ENCODE data around the gene VARS2. TPM values are rescaled to one million over a fixed set of nuclear protein-coding genes. Genes with fewer than 3 reads are reported as not detected.
A peak's percentile ranks its signal among the peaks of the same experiment; 100 is the strongest.
"Not testable (repeated sequence)": the region's sequence is repeated elsewhere in the genome, so short reads cannot be mapped to it uniquely, and the experiment has no call there.

Gene VARS2
- total RNA-seq: 10 to 100 TPM; 23.0 to 56.6 (median 29.5) TPM

DNA sequence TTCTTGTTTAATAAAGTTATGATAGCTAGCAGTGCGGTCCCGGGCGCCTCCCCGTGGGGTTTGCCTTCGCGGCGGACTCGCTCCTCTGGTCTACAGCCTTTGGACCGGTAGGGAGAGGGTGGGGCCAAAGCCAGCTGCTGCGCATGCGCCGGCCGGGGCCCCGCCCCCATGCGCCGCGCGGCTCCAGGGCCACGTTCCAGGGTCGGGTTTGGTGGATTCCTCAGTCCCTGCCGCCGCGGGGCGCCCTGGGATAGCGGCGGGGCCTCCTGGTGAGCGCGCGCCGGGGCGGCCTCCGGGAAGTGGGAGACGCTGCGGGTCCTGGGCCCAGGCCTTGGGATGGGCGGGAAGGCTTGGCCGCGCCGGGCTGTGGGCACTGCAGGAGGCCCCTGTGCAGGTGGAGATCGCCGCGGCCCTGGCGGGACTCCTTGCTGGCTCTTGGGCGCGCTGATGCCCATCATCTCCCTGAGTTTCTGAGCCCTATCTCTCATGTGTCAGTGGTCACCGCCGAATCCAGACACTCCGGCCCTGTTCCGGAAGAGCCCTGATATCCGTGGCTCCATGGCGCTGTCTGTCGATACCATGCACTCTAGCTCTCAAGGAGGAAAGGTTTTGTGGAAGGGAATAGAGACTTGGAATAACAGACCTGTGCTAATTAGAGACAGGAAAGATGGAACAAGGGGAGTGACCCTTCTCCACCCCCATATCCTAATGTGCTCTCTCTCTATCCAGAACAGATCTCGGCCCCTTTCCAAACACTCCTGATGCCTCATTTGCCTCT is at the start of gene VARS2:
Gene VARS2 (plus strand): TSS at position 163 of the 778 bp plus-strand sequence. CDS start 599 bp downstream, at position 762.
- DNase-seq: peak; percentile 94 to 99
- 2 to 10% methylated on average over 9 to 26 of the region's 52 CpGs for WGBS, 2 donors
- H3K4me3 ChIP-seq: peak within 1 kb of the TSS; percentile 51 to 79 (median 60)
- no peaks in the 10 kb centered on the region for H3K9me3 ChIP-seq
- peaks cover 22 to 44% (median 29%) of the 10 kb centered on the region in 4 donors for H3K4me1 ChIP-seq
- peaks cover 11 to 54% (median 26%) of the 10 kb centered on the region in 4 donors for H3K36me3 ChIP-seq
- peak within 1 kb of the TSS; percentile 86 to 94 (median 90) for H3K27ac ChIP-seq
- peak; percentile 95 to 97 for ATAC-seq (ENCODE audit: low FRiP score in 2 of 2)
- TF ChIP-seq, protein P1, sequence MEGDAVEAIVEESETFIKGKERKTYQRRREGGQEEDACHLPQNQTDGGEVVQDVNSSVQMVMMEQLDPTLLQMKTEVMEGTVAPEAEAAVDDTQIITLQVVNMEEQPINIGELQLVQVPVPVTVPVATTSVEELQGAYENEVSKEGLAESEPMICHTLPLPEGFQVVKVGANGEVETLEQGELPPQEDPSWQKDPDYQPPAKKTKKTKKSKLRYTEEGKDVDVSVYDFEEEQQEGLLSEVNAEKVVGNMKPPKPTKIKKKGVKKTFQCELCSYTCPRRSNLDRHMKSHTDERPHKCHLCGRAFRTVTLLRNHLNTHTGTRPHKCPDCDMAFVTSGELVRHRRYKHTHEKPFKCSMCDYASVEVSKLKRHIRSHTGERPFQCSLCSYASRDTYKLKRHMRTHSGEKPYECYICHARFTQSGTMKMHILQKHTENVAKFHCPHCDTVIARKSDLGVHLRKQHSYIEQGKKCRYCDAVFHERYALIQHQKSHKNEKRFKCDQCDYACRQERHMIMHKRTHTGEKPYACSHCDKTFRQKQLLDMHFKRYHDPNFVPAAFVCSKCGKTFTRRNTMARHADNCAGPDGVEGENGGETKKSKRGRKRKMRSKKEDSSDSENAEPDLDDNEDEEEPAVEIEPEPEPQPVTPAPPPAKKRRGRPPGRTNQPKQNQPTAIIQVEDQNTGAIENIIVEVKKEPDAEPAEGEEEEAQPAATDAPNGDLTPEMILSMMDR (IDR thresholded peaks at IDR 0.05): peak; percentile 22 to 83 (median 66)
- peak in 3 of 4 donors; percentile 75 to 95 (median 78) for TF ChIP-seq POLR2A (IDR thresholded peaks at IDR 0.05)
- peak in 1 of 4 donors; percentile 62 for TF ChIP-seq EP300 (IDR thresholded peaks at IDR 0.05)
- TF ChIP-seq POLR2AphosphoS5 (IDR thresholded peaks at IDR 0.05): peak; percentile 71 to 83
- H3K27me3 ChIP-seq: no peaks in the 10 kb centered on the region

GRCh38 chr6:30864325-30864724 is 49.7 kb upstream of the VARS2 start:
- TF ChIP-seq, protein P1 (IDR thresholded peaks at IDR 0.05): no peak
- TF ChIP-seq POLR2AphosphoS5 (IDR thresholded peaks at IDR 0.05) (no peak), EP300 (IDR thresholded peaks at IDR 0.05) (no peak), POLR2A (IDR thresholded peaks at IDR 0.05) (no peak)
- no peak overlapping the region for H3K4me3 ChIP-seq
- H3K27me3 ChIP-seq: no peaks in the 10 kb centered on the region
- no peak overlapping the region for H3K27ac ChIP-seq
- H3K9me3 ChIP-seq: peaks cover 0 to 6% (median 4%) of the 10 kb centered on the region in 4 donors
- no peaks in the 10 kb centered on the region for H3K36me3 ChIP-seq
- DNase-seq: no peak
- no peak for ATAC-seq (ENCODE audit: low FRiP score in 2 of 2)
- WGBS, 2 donors: 96 to 100% methylated on average over 4 of the region's 4 CpGs
- no peaks in the 10 kb centered on the region for H3K4me1 ChIP-seq

DNA sequence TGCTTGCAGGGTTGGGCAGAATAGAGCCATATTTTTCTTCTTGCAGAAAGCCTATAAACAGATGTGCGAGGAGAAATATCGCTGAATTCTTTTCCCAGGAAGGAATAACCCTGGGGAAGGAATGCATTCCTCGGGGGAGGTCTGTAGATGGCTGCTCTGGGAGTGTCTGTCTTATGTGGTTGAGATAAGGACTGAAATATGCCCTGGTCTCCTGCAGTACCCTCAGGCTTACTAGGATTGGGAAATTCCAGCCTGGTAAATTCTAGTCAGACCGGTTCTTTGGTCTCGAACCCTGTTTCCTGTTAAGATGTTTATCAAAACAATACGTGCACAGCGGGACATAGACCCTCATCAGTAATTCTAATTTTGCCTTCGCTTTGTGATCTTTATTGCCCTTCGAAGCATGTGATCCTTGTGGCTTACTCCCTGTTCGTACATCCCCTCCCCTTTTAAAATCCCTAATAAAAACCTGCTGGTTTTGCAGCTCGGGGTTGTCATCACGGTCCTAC is 44.7 kb upstream of the VARS2 start:
- not testable (repeated sequence) for H3K36me3 ChIP-seq; H3K27me3 ChIP-seq; H3K27ac ChIP-seq; H3K4me1 ChIP-seq; ATAC-seq (ENCODE audit: low FRiP score in 2 of 2); H3K4me3 ChIP-seq; DNase-seq
- peaks cover 0 to 11% (median 8%) of the 10 kb centered on the region in 4 donors for H3K9me3 ChIP-seq
- WGBS, 2 donors: 82 to 92% methylated on average over 12 of the region's 12 CpGs

DNA sequence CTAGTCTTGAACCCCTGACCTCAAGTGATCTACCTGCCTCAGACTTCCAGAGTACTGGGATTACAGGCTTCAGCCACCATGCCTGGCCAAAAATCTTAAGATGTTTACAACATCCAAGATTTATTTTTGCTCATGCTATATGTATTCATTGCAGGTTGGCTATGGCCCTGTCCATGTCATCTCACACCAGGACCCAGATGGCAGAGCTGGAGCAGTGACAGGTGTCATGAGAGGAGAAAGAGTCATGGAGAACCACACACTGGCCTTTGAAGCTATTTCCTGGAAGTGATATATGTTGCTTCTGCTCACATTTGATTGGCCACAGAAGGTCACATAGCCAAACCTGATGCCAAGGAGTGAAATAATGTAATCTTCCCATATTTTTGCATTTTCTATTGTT is 43.5 kb upstream of the VARS2 start:
- DNase-seq (no peak), ATAC-seq (ENCODE audit: low FRiP score in 2 of 2) (no peak)
- Histone ChIP-seq H3K4me3 (no peak overlapping the region), H3K36me3 (no peaks in the 10 kb centered on the region), H3K27ac (no peak overlapping the region), H3K4me1 (no peaks in the 10 kb centered on the region), H3K27me3 (no peaks in the 10 kb centered on the region), H3K9me3 (peaks cover 0 to 11% (median 8%) of the 10 kb centered on the region in 4 donors)
- TF ChIP-seq POLR2AphosphoS5 (IDR thresholded peaks at IDR 0.05) (no peak), POLR2A (IDR thresholded peaks at IDR 0.05) (no peak), EP300 (IDR thresholded peaks at IDR 0.05) (no peak)
- TF ChIP-seq, protein P1 (IDR thresholded peaks at IDR 0.05): no peak

DNA sequence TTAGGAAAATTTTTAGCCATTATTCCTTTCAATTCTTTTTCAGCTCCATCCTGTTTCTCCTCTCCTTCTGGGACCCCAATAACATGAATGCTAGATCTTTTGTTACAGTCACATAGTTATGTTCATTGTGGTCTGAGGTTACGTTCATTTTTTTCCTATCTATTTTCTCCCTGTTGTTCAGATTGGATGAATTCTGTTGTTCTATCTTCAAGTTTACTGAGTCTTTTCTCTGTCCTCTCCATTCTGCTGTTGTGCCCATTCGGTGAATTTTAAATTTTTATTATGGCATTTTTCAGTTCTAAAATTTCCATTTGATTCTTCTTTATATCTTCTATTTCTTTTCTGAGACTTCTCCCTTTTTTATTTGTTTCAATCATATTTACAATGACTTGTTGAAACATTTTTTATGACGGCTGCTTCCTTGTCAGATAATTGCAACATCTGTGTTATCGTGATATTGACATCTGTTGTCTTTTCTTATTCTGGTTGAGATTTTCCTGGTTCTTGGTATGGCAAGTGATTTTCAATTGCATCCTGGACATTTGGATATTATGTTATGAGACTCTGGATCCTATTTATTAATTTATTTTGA is 42.4 kb upstream of the VARS2 start:
- TF ChIP-seq, protein P1 (IDR thresholded peaks at IDR 0.05): no peak
- no peak for TF ChIP-seq POLR2A (IDR thresholded peaks at IDR 0.05)
- no peak for TF ChIP-seq POLR2AphosphoS5 (IDR thresholded peaks at IDR 0.05)
- no peak for TF ChIP-seq EP300 (IDR thresholded peaks at IDR 0.05)
- WGBS, 2 donors: 84 to 86% methylated on average over 4 of the region's 4 CpGs
- ATAC-seq (ENCODE audit: low FRiP score in 2 of 2): no peak

More for the DNA sequence above, 42.4 kb upstream of the VARS2 start:
- Histone ChIP-seq H3K27me3 (no peaks in the 10 kb centered on the region), H3K27ac (no peak overlapping the region), H3K9me3 (peaks cover 0 to 11% (median 8%) of the 10 kb centered on the region in 4 donors), H3K4me3 (no peak overlapping the region), H3K36me3 (no peaks in the 10 kb centered on the region), H3K4me1 (no peaks in the 10 kb centered on the region)
- no peak for DNase-seq
